ENCODE results near the gene FNIP2. TPM values are rescaled to one million over a fixed set of nuclear protein-coding genes. Genes with fewer than 3 reads are reported as not detected.

The FNIP2 gene
- total RNA-seq, 1 donor from 2014 or later, result 56.0 TPM

DNA sequence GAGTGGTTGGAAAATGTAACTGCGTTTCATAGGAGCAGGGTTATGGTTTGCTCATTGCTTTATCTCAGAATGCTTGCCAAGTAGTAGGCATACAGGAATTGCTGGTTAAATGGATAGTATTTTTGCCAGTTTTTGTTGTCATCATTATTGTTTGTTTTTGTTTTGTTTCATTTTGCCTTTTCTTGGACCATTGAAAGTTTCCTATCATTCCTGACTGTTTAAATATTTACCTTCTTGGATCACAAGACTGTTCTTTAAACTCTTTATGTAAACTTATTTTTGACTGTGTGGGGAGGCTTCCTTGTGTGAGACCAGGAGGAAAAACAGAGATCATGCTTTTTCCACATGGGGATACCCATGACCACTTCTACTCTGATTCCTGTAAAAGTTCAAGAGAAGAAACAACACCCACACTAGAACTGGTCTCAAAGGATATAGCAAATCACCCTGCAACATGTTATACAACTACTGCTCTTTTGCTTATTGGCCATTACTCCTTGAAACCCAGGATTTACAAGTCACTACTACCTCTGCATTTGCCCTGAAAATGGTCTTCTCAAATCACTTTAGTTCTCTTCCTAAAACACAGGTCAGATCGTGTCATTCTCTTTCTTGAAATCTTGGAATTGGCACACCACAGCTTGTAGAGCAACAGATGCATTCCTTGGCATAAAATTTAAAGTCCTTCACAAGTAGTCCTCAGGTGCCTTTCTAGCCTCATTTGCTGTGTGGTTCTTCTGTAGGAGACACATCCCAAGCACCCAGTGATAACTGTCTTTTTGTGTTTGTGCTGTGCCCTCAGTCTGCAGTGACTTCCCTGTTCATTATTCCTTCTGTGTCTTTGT is 51.3 kb downstream of the FNIP2 start:
- H3K9me3 Mint-ChIP-seq (ENCODE audit: low read depth), result no peaks in the 10 kb centered on the region
- peak overlapping the region; percentile 45 for H3K27ac Mint-ChIP-seq
- H3K36me3 Mint-ChIP-seq (ENCODE audit: insufficient read depth), result no peaks in the 10 kb centered on the region
- TF ChIP-seq, protein P1, sequence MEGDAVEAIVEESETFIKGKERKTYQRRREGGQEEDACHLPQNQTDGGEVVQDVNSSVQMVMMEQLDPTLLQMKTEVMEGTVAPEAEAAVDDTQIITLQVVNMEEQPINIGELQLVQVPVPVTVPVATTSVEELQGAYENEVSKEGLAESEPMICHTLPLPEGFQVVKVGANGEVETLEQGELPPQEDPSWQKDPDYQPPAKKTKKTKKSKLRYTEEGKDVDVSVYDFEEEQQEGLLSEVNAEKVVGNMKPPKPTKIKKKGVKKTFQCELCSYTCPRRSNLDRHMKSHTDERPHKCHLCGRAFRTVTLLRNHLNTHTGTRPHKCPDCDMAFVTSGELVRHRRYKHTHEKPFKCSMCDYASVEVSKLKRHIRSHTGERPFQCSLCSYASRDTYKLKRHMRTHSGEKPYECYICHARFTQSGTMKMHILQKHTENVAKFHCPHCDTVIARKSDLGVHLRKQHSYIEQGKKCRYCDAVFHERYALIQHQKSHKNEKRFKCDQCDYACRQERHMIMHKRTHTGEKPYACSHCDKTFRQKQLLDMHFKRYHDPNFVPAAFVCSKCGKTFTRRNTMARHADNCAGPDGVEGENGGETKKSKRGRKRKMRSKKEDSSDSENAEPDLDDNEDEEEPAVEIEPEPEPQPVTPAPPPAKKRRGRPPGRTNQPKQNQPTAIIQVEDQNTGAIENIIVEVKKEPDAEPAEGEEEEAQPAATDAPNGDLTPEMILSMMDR (IDR thresholded peaks at IDR 0.05; ENCODE audit: unreplicated experiment), result no peak
- H3K27me3 Mint-ChIP-seq, result no peaks in the 10 kb centered on the region
- no peak overlapping the region for H3K4me3 Mint-ChIP-seq (ENCODE audit: low read depth)
- H3K4me1 Mint-ChIP-seq (ENCODE audit: low read depth), result peaks cover 42% of the 10 kb centered on the region
- DNase-seq (ENCODE audit: low spot score, unreplicated experiment), result no peak

DNA sequence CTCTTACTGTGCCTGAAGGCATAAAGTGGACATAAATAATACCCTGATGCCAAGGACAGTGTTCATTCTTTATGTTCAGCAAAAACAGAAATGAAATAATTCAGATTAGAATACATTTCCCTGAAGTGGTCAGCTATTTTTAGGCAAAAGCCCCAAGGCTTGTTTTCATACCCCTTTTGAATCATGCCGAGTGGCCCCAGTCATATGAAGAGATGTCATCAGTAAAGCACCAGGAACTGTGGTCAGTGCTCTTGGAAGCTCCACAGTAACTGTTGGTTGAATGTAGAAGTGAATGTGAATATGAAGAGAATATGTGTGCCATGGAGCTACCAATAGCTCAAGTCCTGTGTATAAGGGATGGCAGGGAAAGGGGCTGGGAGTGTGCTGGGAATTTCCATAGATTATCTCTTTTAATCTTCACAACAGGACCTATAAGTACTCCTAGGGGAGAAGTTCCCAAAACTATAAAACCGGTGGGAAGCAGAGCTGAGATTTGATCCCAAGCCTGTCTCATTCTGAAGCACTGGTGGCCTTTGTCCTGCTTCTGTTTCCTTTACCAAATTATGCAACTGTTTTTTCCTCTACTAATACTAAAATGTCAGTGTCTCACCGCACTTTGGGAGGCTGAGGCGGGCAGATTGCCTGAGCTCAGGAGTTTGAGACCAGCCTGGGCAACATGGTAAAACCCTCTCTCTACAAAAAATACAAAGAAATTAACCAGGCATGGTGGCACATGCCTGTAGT is 52.6 kb downstream of the FNIP2 start:
- no peak for DNase-seq (ENCODE audit: low spot score, unreplicated experiment)
- Mint-ChIP-seq H3K27ac (peak overlapping the region; percentile 34), H3K27me3 (no peaks in the 10 kb centered on the region), H3K4me3 (ENCODE audit: low read depth) (no peak overlapping the region), H3K36me3 (ENCODE audit: insufficient read depth) (no peaks in the 10 kb centered on the region), H3K4me1 (ENCODE audit: low read depth) (peaks cover 55% of the 10 kb centered on the region), H3K9me3 (ENCODE audit: low read depth) (no peaks in the 10 kb centered on the region)
- TF ChIP-seq, protein P1 (IDR thresholded peaks at IDR 0.05; ENCODE audit: unreplicated experiment), result no peak

DNA sequence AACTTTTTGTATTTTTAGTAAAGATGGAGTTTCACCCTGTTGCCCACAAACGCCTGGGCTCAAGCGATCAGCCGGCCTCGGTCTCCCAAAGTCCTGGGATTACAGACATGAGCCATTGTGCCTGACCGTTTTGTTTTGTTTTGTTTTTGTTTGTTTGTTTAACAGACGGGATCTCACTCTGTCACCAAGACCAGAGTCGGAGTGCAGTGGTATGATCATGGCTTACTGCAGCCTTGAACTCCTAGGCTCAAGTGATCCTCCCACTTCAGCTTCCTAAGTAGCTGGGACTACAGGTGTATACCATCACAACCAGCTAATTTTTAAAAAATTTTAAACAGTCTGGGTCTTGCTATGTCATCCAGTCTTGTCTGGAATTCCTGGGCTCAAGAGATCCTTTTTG is 53.5 kb downstream of the FNIP2 start:
- TF ChIP-seq, protein P1 (IDR thresholded peaks at IDR 0.05; ENCODE audit: unreplicated experiment), result no peak
- H3K4me1 Mint-ChIP-seq (ENCODE audit: low read depth), result peaks cover 61% of the 10 kb centered on the region
- no peak overlapping the region for H3K27ac Mint-ChIP-seq
- H3K36me3 Mint-ChIP-seq (ENCODE audit: insufficient read depth), result no peaks in the 10 kb centered on the region
- no peaks in the 10 kb centered on the region for H3K9me3 Mint-ChIP-seq (ENCODE audit: low read depth)
- DNase-seq (ENCODE audit: low spot score, unreplicated experiment), result no peak
- H3K4me3 Mint-ChIP-seq (ENCODE audit: low read depth), result no peak overlapping the region
- no peaks in the 10 kb centered on the region for H3K27me3 Mint-ChIP-seq

DNA sequence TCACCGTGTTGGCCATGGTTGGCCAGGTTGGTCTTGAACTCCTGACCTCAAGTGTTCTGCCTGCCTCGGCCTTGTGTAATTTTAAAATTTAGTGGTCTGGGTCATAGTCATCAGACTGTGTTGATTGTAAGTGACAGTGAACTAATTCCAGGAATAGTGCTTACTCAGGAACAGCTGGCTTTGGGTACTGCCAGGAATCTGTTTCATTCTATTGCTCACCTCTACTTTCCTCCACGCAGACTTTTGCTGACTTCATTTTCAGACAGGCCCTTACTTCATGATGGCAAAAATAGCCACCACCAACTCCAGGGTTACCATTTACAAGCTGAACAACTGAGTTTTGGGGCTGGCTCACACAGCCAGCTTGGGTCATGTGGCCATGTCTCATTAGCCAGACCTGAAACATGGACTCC is 54.6 kb downstream of the FNIP2 start:
- Mint-ChIP-seq H3K4me1 (ENCODE audit: low read depth) (peaks cover 67% of the 10 kb centered on the region), H3K9me3 (ENCODE audit: low read depth) (no peaks in the 10 kb centered on the region), H3K4me3 (ENCODE audit: low read depth) (no peak overlapping the region), H3K36me3 (ENCODE audit: insufficient read depth) (no peaks in the 10 kb centered on the region), H3K27ac (peak overlapping the region; percentile 65), H3K27me3 (no peaks in the 10 kb centered on the region)
- DNase-seq (ENCODE audit: low spot score, unreplicated experiment), result no peak
- TF ChIP-seq, protein P1 (IDR thresholded peaks at IDR 0.05; ENCODE audit: unreplicated experiment), result no peak

DNA sequence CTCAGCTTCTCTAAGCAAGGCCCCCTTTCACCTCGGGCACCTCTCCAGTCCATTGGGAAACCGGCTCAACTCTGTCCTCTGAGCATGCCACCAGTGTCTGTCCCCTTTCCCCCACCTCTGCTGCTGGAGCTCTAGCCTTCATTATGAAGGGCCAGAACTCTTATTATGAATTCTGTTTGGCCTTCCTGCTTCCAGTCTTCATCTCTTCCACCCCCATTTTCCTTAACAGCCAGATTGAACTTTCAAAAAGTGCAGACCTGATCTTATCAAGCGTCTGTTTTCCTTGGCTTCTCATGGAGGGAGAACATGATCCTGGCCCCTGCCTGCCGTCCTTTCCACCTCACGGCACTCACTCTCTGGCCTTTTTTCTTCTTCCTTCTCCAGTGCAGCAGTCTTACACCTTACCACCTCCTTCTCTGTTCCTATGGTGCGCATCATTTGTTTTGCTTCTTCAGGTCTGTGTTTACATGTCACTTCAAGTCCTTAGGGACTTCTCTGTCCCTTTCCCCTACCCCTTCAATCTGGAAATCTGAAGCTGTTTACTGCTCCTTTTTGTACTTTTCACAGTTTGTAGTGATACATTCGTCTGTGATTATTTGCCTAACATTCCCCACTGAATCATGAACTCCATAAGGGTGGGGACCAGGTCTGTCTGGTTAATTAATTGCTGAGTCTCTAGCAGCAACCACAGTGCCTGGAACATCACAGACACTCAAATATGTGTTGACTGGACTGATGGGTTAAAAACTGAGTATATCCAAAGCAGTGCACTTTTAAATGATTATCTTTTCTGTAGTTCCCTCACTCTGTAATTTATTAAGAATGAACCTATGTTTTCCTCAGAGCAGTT is 55.8 kb downstream of the FNIP2 start:
- Mint-ChIP-seq H3K4me3 (ENCODE audit: low read depth) (peak overlapping the region; percentile 11), H3K36me3 (ENCODE audit: insufficient read depth) (peaks cover 3% of the 10 kb centered on the region), H3K9me3 (ENCODE audit: low read depth) (no peaks in the 10 kb centered on the region), H3K27ac (peak overlapping the region; percentile 91), H3K4me1 (ENCODE audit: low read depth) (peaks cover 67% of the 10 kb centered on the region), H3K27me3 (no peaks in the 10 kb centered on the region)
- TF ChIP-seq, protein P1 (IDR thresholded peaks at IDR 0.05; ENCODE audit: unreplicated experiment), result no peak
- DNase-seq (ENCODE audit: low spot score, unreplicated experiment), result no peak
